Measurements from ENCODE around the gene SFT2D3.

Gene SFT2D3

GRCh38 chr2:127707890-127708648, 6.8 kb downstream of the SFT2D3 start:
- Mint-ChIP-seq H3K27ac (peak overlapping the region in 1 of 2 donors; percentile 76), H3K4me1 (peaks cover 29% of the 10 kb centered on the region)
- peak; percentile 31 for ATAC-seq

GRCh38 chr2:127709336-127709735, 8.0 kb downstream of the SFT2D3 start:
- H3K4me1 Mint-ChIP-seq, result peaks cover 22% of the 10 kb centered on the region
- H3K4me3 Mint-ChIP-seq, result no peak overlapping the region
- ATAC-seq (no peak), DNase-seq (no peak)
- H3K9me3 Mint-ChIP-seq, result no peaks in the 10 kb centered on the region
- no peaks in the 10 kb centered on the region for H3K27me3 Mint-ChIP-seq
- H3K27ac Mint-ChIP-seq, result no peak overlapping the region

More at GRCh38 chr2:127707890-127708648, 6.8 kb downstream of the SFT2D3 start:
- no peaks in the 10 kb centered on the region for H3K27me3 Mint-ChIP-seq
- DNase-seq, result no peak
- H3K4me3 Mint-ChIP-seq, result no peak overlapping the region
- H3K9me3 Mint-ChIP-seq, result no peaks in the 10 kb centered on the region

- H3K4me3 Mint-ChIP-seq, result no peak overlapping the region
Measured at GRCh38 chr2:127712999-127713398, 11.7 kb downstream of the SFT2D3 start.

GRCh38 chr2:127713562-127713961, 12.3 kb downstream of the SFT2D3 start:
- peak overlapping the region in 1 of 2 donors; percentile 42 for H3K27ac Mint-ChIP-seq
- ATAC-seq, result no peak
- no peak for DNase-seq
- H3K4me3 Mint-ChIP-seq, result no peak overlapping the region
- no peaks in the 10 kb centered on the region for H3K4me1 Mint-ChIP-seq
- H3K9me3 Mint-ChIP-seq, result no peaks in the 10 kb centered on the region
- H3K27me3 Mint-ChIP-seq, result no peaks in the 10 kb centered on the region

More at GRCh38 chr2:127712999-127713398, 11.7 kb downstream of the SFT2D3 start:
- Mint-ChIP-seq H3K4me1 (no peaks in the 10 kb centered on the region), H3K27ac (peak overlapping the region in 1 of 2 donors; percentile 49), H3K9me3 (no peaks in the 10 kb centered on the region), H3K27me3 (no peaks in the 10 kb centered on the region)
- no peak for DNase-seq
- no peak for ATAC-seq

- DNase-seq (no peak), ATAC-seq (no peak)
- Mint-ChIP-seq H3K27me3 (no peaks in the 10 kb centered on the region), H3K4me1 (no peaks in the 10 kb centered on the region), H3K27ac (peak overlapping the region in 1 of 2 donors; percentile 36), H3K9me3 (no peaks in the 10 kb centered on the region), H3K4me3 (no peak overlapping the region)
Measured at GRCh38 chr2:127715778-127716449, 14.6 kb downstream of the SFT2D3 start.

- Mint-ChIP-seq H3K4me3 (no peak overlapping the region), H3K4me1 (peaks cover 9% of the 10 kb centered on the region), H3K27me3 (no peaks in the 10 kb centered on the region), H3K9me3 (no peaks in the 10 kb centered on the region), H3K27ac (no peak overlapping the region)
- DNase-seq (no peak), ATAC-seq (no peak)
Measured at GRCh38 chr2:127718271-127718670, 17.0 kb downstream of the SFT2D3 start.

- ATAC-seq (peak; percentile 37), DNase-seq (no peak)
- Mint-ChIP-seq H3K4me3 (no peak overlapping the region), H3K27ac (peak overlapping the region in 1 of 2 donors; percentile 71), H3K4me1 (peaks cover 9% of the 10 kb centered on the region), H3K9me3 (no peaks in the 10 kb centered on the region), H3K27me3 (no peaks in the 10 kb centered on the region)
Measured at GRCh38 chr2:127719301-127720218, 18.3 kb downstream of the SFT2D3 start.

GRCh38 chr2:127721311-127721977, 20.1 kb downstream of the SFT2D3 start:
- Mint-ChIP-seq H3K27me3 (no peaks in the 10 kb centered on the region), H3K9me3 (no peaks in the 10 kb centered on the region), H3K27ac (peak overlapping the region in 1 of 2 donors; percentile 92), H3K4me3 (peak overlapping the region; percentile 19 to 43), H3K4me1 (peaks cover 9% of the 10 kb centered on the region)
- DNase-seq (no peak), ATAC-seq (peak; percentile 77)

GRCh38 chr2:127721978-127722355, 20.7 kb downstream of the SFT2D3 start:
- ATAC-seq, result peak; percentile 60
- Mint-ChIP-seq H3K9me3 (no peaks in the 10 kb centered on the region), H3K4me3 (peak overlapping the region in 1 of 2 donors; percentile 19), H3K4me1 (peaks cover 9% of the 10 kb centered on the region), H3K27ac (peak overlapping the region; percentile 3 to 92), H3K27me3 (no peaks in the 10 kb centered on the region)
- no peak for DNase-seq

- peaks cover 9% of the 10 kb centered on the region for H3K4me1 Mint-ChIP-seq
- H3K27me3 Mint-ChIP-seq, result no peaks in the 10 kb centered on the region
- H3K4me3 Mint-ChIP-seq, result no peak overlapping the region
- ATAC-seq, result no peak
- no peaks in the 10 kb centered on the region for H3K9me3 Mint-ChIP-seq
- H3K27ac Mint-ChIP-seq, result no peak overlapping the region
- DNase-seq, result no peak
Measured at GRCh38 chr2:127722807-127723206, 21.5 kb downstream of the SFT2D3 start.

GRCh38 chr2:127726158-127726880, 25.0 kb downstream of the SFT2D3 start:
- no peaks in the 10 kb centered on the region for H3K27me3 Mint-ChIP-seq
- peaks cover 9% of the 10 kb centered on the region for H3K4me1 Mint-ChIP-seq
- H3K27ac Mint-ChIP-seq, result peak overlapping the region in 1 of 2 donors; percentile 12
- no peaks in the 10 kb centered on the region for H3K9me3 Mint-ChIP-seq
- ATAC-seq, result no peak
- DNase-seq, result no peak
- no peak overlapping the region for H3K4me3 Mint-ChIP-seq

GRCh38 chr2:127733113-127733815, 32.0 kb downstream of the SFT2D3 start:
- Mint-ChIP-seq H3K9me3 (no peaks in the 10 kb centered on the region), H3K4me1 (peaks cover 2% of the 10 kb centered on the region), H3K27me3 (no peaks in the 10 kb centered on the region), H3K27ac (no peak overlapping the region), H3K4me3 (no peak overlapping the region)
- DNase-seq (no peak), ATAC-seq (no peak)

- Mint-ChIP-seq H3K27ac (no peak overlapping the region), H3K27me3 (no peaks in the 10 kb centered on the region), H3K4me1 (peaks cover 9% of the 10 kb centered on the region), H3K4me3 (no peak overlapping the region), H3K9me3 (no peaks in the 10 kb centered on the region)
- DNase-seq (no peak), ATAC-seq (no peak)
Measured at GRCh38 chr2:127733816-127734537, 32.7 kb downstream of the SFT2D3 start.

All from stimulated activated naive CD8-positive, alpha-beta T cell treated with anti-CD3 and anti-CD28 coated beads, Interleukin-15, amount 100 ng/mL, for 72 hours (primary cell).